ENCODE results near the gene PDE3A. TPM values are rescaled to one million over a fixed set of nuclear protein-coding genes. Genes with fewer than 3 reads are reported as not detected.

The PDE3A gene
- total and polyA plus RNA-seq, 3 donors from 2014 or later = 1.6 to 4.8 (median 2.7) TPM

GRCh38 chr12:20342111-20342510 lies 26.2 kb upstream of the PDE3A start:
- Histone ChIP-seq H3K36me3 (ENCODE audit: low read depth, missing control alignments) (no peaks in the 10 kb centered on the region), H3K9me3 (no peaks in the 10 kb centered on the region), H3K4me3 (no peak overlapping the region), H3K27ac (no peak overlapping the region), H3K4me1 (no peaks in the 10 kb centered on the region), H3K27me3 (no peaks in the 10 kb centered on the region)
- WGBS, 2 donors = 86 to 94% methylated on average over 3 of the region's 3 CpGs
- intact Hi-C loops (cut with DNase I; ENCODE audit: low total_unique reads) = no loop called here
- DNase-seq = no peak
- TF ChIP-seq POLR2A (IDR thresholded peaks at IDR 0.05) (no peak), CTCF (IDR thresholded peaks at IDR 0.05) (no peak)

GRCh38 chr12:20345866-20346265 lies 22.5 kb upstream of the PDE3A start:
- DNase-seq = no peak
- WGBS, 2 donors = 48 to 50% methylated on average over 3 of the region's 3 CpGs
- H3K4me3 ChIP-seq = no peak overlapping the region
- H3K27me3 ChIP-seq = no peaks in the 10 kb centered on the region
- no peaks in the 10 kb centered on the region for H3K9me3 ChIP-seq
- intact Hi-C loops (cut with DNase I; ENCODE audit: low total_unique reads) = no loop called here
- no peak overlapping the region for H3K27ac ChIP-seq
- no peaks in the 10 kb centered on the region for H3K4me1 ChIP-seq
- TF ChIP-seq CTCF (IDR thresholded peaks at IDR 0.05) (no peak), POLR2A (IDR thresholded peaks at IDR 0.05) (no peak)
- H3K36me3 ChIP-seq (ENCODE audit: low read depth, missing control alignments) = no peaks in the 10 kb centered on the region

GRCh38 chr12:20350026-20350425 lies 18.3 kb upstream of the PDE3A start:
- no peak overlapping the region for H3K27ac ChIP-seq
- no peaks in the 10 kb centered on the region for H3K4me1 ChIP-seq
- TF ChIP-seq POLR2A (IDR thresholded peaks at IDR 0.05) (no peak), CTCF (IDR thresholded peaks at IDR 0.05) (no peak)
- no peak for DNase-seq
- no peak overlapping the region for H3K4me3 ChIP-seq
- intact Hi-C loops (cut with DNase I; ENCODE audit: low total_unique reads) = no loop called here
- no peaks in the 10 kb centered on the region for H3K27me3 ChIP-seq
- H3K36me3 ChIP-seq (ENCODE audit: low read depth, missing control alignments) = no peaks in the 10 kb centered on the region
- no peaks in the 10 kb centered on the region for H3K9me3 ChIP-seq

- H3K27me3 ChIP-seq = no peaks in the 10 kb centered on the region
- H3K4me3 ChIP-seq = no peak overlapping the region
- DNase-seq = no peak
- no peaks in the 10 kb centered on the region for H3K36me3 ChIP-seq (ENCODE audit: low read depth, missing control alignments)
- H3K27ac ChIP-seq = no peak overlapping the region
- WGBS, 2 donors = 56 to 64% methylated on average over 5 of the region's 5 CpGs
- no peaks in the 10 kb centered on the region for H3K9me3 ChIP-seq
- TF ChIP-seq POLR2A (IDR thresholded peaks at IDR 0.05) (no peak), CTCF (IDR thresholded peaks at IDR 0.05) (no peak)
- no peaks in the 10 kb centered on the region for H3K4me1 ChIP-seq
- intact Hi-C loops (cut with DNase I; ENCODE audit: low total_unique reads) = no loop called here
Observed at GRCh38 chr12:20350495-20350894, 17.8 kb upstream of the PDE3A start.

- TF ChIP-seq POLR2A (IDR thresholded peaks at IDR 0.05) = no peak
- no peak for TF ChIP-seq CTCF (IDR thresholded peaks at IDR 0.05)
- no peaks in the 10 kb centered on the region for H3K36me3 ChIP-seq (ENCODE audit: low read depth, missing control alignments)
- no peak overlapping the region for H3K27ac ChIP-seq
- WGBS, 2 donors = 60 to 63% methylated on average over 4 of the region's 4 CpGs
- H3K9me3 ChIP-seq = no peaks in the 10 kb centered on the region
- intact Hi-C loops (cut with DNase I; ENCODE audit: low total_unique reads) = no loop called here
- DNase-seq = no peak
- H3K27me3 ChIP-seq = no peaks in the 10 kb centered on the region
- no peak overlapping the region for H3K4me3 ChIP-seq
- H3K4me1 ChIP-seq = no peaks in the 10 kb centered on the region
Observed at GRCh38 chr12:20351406-20351805, 16.9 kb upstream of the PDE3A start.
